ENCODE results near the gene TDO2.

DNA sequence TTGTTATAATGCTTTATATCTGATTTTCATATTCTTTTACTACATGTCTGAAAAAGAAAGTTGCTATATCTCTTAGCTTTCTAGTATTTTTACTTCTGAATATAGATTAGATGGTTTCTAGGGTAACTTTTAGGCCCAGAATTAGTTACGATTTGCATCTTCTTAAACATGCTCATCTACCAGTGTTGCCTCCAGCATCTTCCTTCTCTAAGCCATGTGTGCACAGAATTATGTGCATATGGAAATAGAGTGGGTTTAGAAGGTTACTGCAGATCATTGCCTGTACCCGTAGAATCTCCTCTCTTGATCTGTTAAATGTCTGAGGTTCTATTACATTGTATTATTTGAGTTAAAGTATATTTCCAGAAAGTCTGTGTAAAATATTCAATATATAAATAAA is 2.5 kb upstream of the TDO2 start:
- TF ChIP-seq, protein P1, sequence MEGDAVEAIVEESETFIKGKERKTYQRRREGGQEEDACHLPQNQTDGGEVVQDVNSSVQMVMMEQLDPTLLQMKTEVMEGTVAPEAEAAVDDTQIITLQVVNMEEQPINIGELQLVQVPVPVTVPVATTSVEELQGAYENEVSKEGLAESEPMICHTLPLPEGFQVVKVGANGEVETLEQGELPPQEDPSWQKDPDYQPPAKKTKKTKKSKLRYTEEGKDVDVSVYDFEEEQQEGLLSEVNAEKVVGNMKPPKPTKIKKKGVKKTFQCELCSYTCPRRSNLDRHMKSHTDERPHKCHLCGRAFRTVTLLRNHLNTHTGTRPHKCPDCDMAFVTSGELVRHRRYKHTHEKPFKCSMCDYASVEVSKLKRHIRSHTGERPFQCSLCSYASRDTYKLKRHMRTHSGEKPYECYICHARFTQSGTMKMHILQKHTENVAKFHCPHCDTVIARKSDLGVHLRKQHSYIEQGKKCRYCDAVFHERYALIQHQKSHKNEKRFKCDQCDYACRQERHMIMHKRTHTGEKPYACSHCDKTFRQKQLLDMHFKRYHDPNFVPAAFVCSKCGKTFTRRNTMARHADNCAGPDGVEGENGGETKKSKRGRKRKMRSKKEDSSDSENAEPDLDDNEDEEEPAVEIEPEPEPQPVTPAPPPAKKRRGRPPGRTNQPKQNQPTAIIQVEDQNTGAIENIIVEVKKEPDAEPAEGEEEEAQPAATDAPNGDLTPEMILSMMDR (IDR thresholded peaks at IDR 0.05; ENCODE audit: poor library complexity, severe bottlenecking): no peak
- TF ChIP-seq EP300 (conservative IDR thresholded peaks at IDR 0.05; ENCODE audit: poor library complexity, severe bottlenecking): no peak
- TF ChIP-seq EZH2 (IDR thresholded peaks at IDR 0.05; ENCODE audit: borderline replicate concordance, insufficient read depth, low read length, poor library complexity, severe bottlenecking): no peak
- no peak for TF ChIP-seq POLR2AphosphoS5 (IDR thresholded peaks at IDR 0.05)
- no peak for TF ChIP-seq MXI1 (conservative IDR thresholded peaks at IDR 0.05; ENCODE audit: poor library complexity, severe bottlenecking)
- TF ChIP-seq TAF1 (IDR thresholded peaks at IDR 0.05; ENCODE audit: low read depth): no peak
- TF ChIP-seq RAD21 (conservative IDR thresholded peaks at IDR 0.05): no peak
- TF ChIP-seq, protein P2, sequence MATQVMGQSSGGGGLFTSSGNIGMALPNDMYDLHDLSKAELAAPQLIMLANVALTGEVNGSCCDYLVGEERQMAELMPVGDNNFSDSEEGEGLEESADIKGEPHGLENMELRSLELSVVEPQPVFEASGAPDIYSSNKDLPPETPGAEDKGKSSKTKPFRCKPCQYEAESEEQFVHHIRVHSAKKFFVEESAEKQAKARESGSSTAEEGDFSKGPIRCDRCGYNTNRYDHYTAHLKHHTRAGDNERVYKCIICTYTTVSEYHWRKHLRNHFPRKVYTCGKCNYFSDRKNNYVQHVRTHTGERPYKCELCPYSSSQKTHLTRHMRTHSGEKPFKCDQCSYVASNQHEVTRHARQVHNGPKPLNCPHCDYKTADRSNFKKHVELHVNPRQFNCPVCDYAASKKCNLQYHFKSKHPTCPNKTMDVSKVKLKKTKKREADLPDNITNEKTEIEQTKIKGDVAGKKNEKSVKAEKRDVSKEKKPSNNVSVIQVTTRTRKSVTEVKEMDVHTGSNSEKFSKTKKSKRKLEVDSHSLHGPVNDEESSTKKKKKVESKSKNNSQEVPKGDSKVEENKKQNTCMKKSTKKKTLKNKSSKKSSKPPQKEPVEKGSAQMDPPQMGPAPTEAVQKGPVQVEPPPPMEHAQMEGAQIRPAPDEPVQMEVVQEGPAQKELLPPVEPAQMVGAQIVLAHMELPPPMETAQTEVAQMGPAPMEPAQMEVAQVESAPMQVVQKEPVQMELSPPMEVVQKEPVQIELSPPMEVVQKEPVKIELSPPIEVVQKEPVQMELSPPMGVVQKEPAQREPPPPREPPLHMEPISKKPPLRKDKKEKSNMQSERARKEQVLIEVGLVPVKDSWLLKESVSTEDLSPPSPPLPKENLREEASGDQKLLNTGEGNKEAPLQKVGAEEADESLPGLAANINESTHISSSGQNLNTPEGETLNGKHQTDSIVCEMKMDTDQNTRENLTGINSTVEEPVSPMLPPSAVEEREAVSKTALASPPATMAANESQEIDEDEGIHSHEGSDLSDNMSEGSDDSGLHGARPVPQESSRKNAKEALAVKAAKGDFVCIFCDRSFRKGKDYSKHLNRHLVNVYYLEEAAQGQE (IDR thresholded peaks at IDR 0.05; ENCODE audit: borderline replicate concordance): no peak

Data from neural cell (in vitro differentiated cells).